Fibroblast of pulmonary artery (primary cell): Measurements from ENCODE around the gene ERBB4.

Experiments used
- DNase-seq: peaks from one replicate; pipeline ENCODE4 v3.0.0-alpha.2; 2010; ENCODE audit warnings: low read depth
- H3K4me3 ChIP-seq: replicated peaks from 2 replicates; pipeline ENCODE4 v1.5.1; 2011; ENCODE audit warnings: low read depth, mild to moderate bottlenecking, control low read depth, low read length, moderate library complexity
- TF ChIP-seq, protein P1 (sequence below): IDR thresholded peaks from 2 replicates; pipeline ENCODE4 v1.5.1; 2011; ENCODE audit warnings: mild to moderate bottlenecking, control low read depth, low read length, inconsistent platforms; ENCODE audit errors: missing control alignments

Gene ERBB4

GRCh38 chr2:211477537-211478275 lies 1060.9 kb downstream of the ERBB4 start:
- no peak overlapping the region for H3K4me3 ChIP-seq
- TF ChIP-seq, protein P1, sequence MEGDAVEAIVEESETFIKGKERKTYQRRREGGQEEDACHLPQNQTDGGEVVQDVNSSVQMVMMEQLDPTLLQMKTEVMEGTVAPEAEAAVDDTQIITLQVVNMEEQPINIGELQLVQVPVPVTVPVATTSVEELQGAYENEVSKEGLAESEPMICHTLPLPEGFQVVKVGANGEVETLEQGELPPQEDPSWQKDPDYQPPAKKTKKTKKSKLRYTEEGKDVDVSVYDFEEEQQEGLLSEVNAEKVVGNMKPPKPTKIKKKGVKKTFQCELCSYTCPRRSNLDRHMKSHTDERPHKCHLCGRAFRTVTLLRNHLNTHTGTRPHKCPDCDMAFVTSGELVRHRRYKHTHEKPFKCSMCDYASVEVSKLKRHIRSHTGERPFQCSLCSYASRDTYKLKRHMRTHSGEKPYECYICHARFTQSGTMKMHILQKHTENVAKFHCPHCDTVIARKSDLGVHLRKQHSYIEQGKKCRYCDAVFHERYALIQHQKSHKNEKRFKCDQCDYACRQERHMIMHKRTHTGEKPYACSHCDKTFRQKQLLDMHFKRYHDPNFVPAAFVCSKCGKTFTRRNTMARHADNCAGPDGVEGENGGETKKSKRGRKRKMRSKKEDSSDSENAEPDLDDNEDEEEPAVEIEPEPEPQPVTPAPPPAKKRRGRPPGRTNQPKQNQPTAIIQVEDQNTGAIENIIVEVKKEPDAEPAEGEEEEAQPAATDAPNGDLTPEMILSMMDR: no peak
- no peak for DNase-seq

- no peak for DNase-seq
- TF ChIP-seq, protein P1: no peak
- no peak overlapping the region for H3K4me3 ChIP-seq
These were observed 1065.5 kb downstream of the ERBB4 start for GRCh38 chr2:211473116-211473515.

DNA sequence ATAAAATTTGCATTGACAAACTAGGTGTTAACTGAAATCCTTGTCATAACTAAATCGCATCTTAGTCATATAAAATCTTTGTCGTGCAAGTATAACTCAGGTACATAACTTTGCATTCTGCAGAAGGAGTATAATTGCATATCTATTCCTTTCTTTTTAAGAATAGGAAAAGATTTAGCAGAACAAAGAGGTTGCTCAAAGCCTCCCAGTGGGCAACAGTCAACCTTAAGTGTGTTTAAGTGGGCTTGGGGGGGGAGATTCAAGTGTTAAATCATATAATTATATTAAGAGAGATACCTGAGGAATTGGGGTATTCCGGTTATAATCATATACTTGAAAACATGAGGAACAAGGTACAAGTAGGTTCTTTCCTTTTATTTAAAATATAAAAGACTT lies 1068.9 kb downstream of the ERBB4 start:
- TF ChIP-seq, protein P1: no peak
- no peak overlapping the region for H3K4me3 ChIP-seq
- no peak for DNase-seq

DNA sequence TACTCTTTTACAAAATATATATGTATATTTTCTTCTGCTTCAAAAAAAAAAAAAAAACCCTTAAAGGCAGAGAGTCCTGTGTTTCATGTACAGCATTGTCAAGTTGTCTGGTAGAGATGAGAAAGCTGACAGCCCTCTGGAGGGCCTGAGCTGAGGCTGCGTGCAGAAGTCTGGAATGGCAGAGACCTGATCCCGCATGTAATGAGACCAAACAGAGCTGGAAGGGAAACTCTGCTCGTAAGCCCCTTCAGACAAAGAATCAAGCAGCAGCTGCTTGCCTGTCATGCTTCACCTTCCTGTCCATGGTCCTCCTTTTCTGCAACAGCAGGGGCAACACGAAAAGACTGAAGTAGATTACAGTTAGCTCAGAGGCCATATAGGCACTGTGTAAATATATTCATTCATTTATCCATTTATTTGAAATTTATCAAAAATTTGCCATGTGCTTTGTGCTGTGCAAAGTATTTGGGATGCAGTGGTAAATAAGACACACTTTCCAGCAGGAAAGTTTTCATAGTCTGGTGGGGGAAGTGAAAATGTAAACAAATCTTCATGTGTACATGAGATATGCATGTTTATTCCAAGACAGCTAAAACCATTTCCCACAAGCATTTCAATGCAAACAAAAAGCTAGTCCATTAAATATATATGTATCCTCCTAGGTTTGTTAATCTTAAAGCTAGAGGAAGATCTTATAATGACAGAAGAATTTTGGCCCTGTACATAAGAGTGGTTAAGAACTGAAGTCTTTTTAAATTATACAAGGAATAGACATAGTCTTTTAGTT lies 1069.5 kb downstream of the ERBB4 start:
- DNase-seq: no peak
- TF ChIP-seq, protein P1: no peak
- H3K4me3 ChIP-seq: no peak overlapping the region

DNA sequence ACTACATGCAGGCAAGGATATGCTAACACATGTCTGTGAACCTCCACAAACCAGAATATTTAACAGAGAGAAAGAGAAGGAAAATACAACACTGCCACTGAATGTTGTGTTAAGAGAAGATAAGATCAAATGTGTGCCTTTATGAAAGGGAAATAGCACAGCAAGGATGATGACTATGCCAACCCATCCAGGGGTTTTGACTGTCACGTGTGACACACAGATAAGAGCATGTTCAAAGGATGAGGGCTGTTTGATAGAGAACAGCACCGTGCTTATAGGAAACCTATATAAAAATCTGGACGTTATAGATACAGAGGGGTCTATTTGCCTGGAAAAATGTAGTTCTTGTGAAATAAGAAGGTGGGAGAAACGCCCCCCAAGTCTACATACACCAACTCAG lies 1070.4 kb downstream of the ERBB4 start:
- H3K4me3 ChIP-seq: no peak overlapping the region
- no peak for DNase-seq
- TF ChIP-seq, protein P1: no peak

DNA sequence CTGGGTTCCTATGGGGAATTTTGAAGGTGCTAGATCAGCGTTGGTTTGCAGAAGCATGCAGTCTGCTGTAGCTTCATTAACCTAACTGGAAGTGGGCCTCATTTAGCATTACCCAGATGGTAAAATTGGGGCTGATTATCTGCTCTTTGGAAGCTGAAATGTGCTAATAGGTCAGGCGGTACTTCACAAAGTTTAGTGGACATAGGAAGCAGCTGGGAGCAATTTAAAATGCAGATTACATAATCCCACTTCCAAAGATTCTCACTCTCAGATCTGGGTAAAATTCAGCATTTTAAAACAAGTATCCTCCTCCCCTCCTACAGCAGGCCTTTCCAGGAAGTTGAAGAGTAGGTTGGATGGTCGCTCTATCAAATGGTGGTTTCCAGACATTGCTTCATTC lies 1075.2 kb downstream of the ERBB4 start:
- TF ChIP-seq, protein P1: no peak
- no peak overlapping the region for H3K4me3 ChIP-seq
- no peak for DNase-seq
